B cell (primary cell): ENCODE data around the gene CLCA4. TPM values are rescaled to one million over a fixed set of nuclear protein-coding genes. Genes with fewer than 3 reads are reported as not detected.
"Not testable (repeated sequence)": the region's sequence is repeated elsewhere in the genome, so short reads cannot be mapped to it uniquely, and the experiment has no call there.

ENCODE experiments used
- ATAC-seq: fragments of 200-7000 bp; cut with Tn5 transposase; one replicate; pipeline ENCODE4 v1.10.0; 2021; ENCODE audit warnings: low read depth, mild to moderate bottlenecking, moderate number of reproducible peaks, moderate library complexity
- CTCF ChIA-PET: fragments of 350-600 bp; sonication (Branson Sonifier 250); formaldehyde crosslinking; loops from one replicate; lab custom pipeline; 2021; ENCODE audit warnings: antibody characterized with exemption, inconsistent platforms; lab: Charles Lee
- POLR2A ChIA-PET: fragments of 350-600 bp; sonication (Branson Sonifier 250); formaldehyde crosslinking; loops from one replicate; lab custom pipeline; 2021; ENCODE audit warnings: antibody characterized with exemption; lab: Charles Lee
- DNase-seq: peaks from one replicate; pipeline ENCODE4 v3.0.0; 2013
- H2AFZ ChIP-seq: 2 replicates; pipeline ENCODE4 v1.6.1; 2012; ENCODE audit warnings: mild to moderate bottlenecking, low read depth, low read length; ENCODE audit not compliant: insufficient read depth, poor library complexity, severe bottlenecking
- H3K27ac ChIP-seq, 2 donors: 1 replicate in 1 of 2; 2 replicates in 1 of 2; pipeline ENCODE4 v1.5.1; 2012 to 2013; ENCODE audit warnings: low read length in 2 of 2, mild to moderate bottlenecking in 2 of 2, moderate library complexity in 1 of 2
- H3K27me3 ChIP-seq, 4 experiments: fragments of 200-600 bp in 1 of 4; sonication (generic) in 1 of 4; replicated peaks in 1 of 4; 1 replicate in 2 of 4; 2 replicates in 2 of 4; pipeline versions ENCODE4 v1.6.1 to v1.7.0; 2013 to 2016; ENCODE audit warnings: low read length in 3 of 4, mild to moderate bottlenecking in 2 of 4, mixed read lengths in 1 of 4, moderate library complexity in 1 of 4; ENCODE audit not compliant: insufficient read depth in 4 of 4, control insufficient read depth in 3 of 4; ENCODE audit errors: control extremely low read depth in 1 of 4
- H3K36me3 ChIP-seq, 2 experiments: replicated peaks in 1 of 2; 1 replicate in 1 of 2; 2 replicates in 1 of 2; pipeline versions ENCODE4 v1.6.1 to v1.7.1; 2013; ENCODE audit warnings: low read length in 1 of 2; ENCODE audit not compliant: insufficient read depth in 2 of 2, control insufficient read depth in 1 of 2; ENCODE audit errors: control extremely low read depth in 1 of 2, extremely low read depth in 1 of 2
- H3K4me1 ChIP-seq, 2 donors: fragments of 200-600 bp in 1 of 2; sonication (generic) in 1 of 2; 1 replicate in 1 of 2; 2 replicates in 1 of 2; pipeline versions ENCODE4 v1.5.1 to v1.6.1; 2013 to 2017; ENCODE audit warnings: low read length in 2 of 2; ENCODE audit not compliant: control insufficient read depth in 2 of 2, insufficient read depth in 2 of 2
- H3K4me2 ChIP-seq: replicated peaks from 2 replicates; pipeline ENCODE3; 2012; ENCODE audit warnings: mild to moderate bottlenecking, low read depth, low read length; ENCODE audit not compliant: poor library complexity, severe bottlenecking
- H3K4me3 ChIP-seq, 5 experiments: fragments of 200-600 bp in 1 of 5; sonication (generic) in 1 of 5; 1 replicate in 3 of 5; 2 replicates in 2 of 5; pipeline versions ENCODE4 v1.5.1 to v1.7.0; 2011 to 2016; ENCODE audit warnings: low read length in 4 of 5, mild to moderate bottlenecking in 4 of 5, low read depth in 2 of 5, control low read depth in 1 of 5, moderate library complexity in 1 of 5; ENCODE audit not compliant: insufficient read depth in 1 of 5; ENCODE audit errors: control extremely low read depth in 1 of 5, extremely low read depth in 1 of 5
- H3K79me2 ChIP-seq: fragments of 200-600 bp; sonication (generic); one replicate; pipeline ENCODE4 v1.6.0; 2016; ENCODE audit warnings: low read length; ENCODE audit not compliant: control insufficient read depth, insufficient read depth
- H3K9ac ChIP-seq: fragments of 200-600 bp; sonication (generic); 2 replicates; pipeline ENCODE4 v1.6.1; 2017; ENCODE audit warnings: mild to moderate bottlenecking, low read length, moderate library complexity
- H3K9me3 ChIP-seq, 3 donors: one replicate each; pipeline versions ENCODE4 v1.6.1 to v1.7.1; 2013; ENCODE audit warnings: low read length in 2 of 3; ENCODE audit not compliant: control insufficient read depth in 2 of 3, insufficient read depth in 1 of 3; ENCODE audit errors: control extremely low read depth in 1 of 3
- H4K20me1 ChIP-seq: 2 replicates; pipeline ENCODE4 v1.6.0; 2012; ENCODE audit warnings: mild to moderate bottlenecking, low read length; ENCODE audit not compliant: insufficient read depth, control insufficient read depth, poor library complexity, severe bottlenecking
- H3K27ac Mint-ChIP-seq: one replicate; pipeline ENCODE4 v1.8.0; 2021; ENCODE audit warnings: mixed read lengths
- H3K27me3 Mint-ChIP-seq: one replicate; pipeline ENCODE4 v1.8.0; 2021; ENCODE audit warnings: mixed read lengths
- H3K4me1 Mint-ChIP-seq: one replicate; pipeline ENCODE4 v1.8.0; 2021; ENCODE audit warnings: mixed read lengths
- H3K4me3 Mint-ChIP-seq: one replicate; pipeline ENCODE4 v1.8.0; 2021; ENCODE audit warnings: mixed read lengths
- H3K9me3 Mint-ChIP-seq: one replicate; pipeline ENCODE4 v1.8.0; 2022; ENCODE audit warnings: mixed read lengths; ENCODE audit not compliant: insufficient read depth
- CTCF ChIP-seq: fragments of 200-600 bp; IDR thresholded peaks from one replicate; pipeline ENCODE4 v1.8.0; 2022; ENCODE audit warnings: antibody characterized with exemption, mild to moderate bottlenecking
- EZH2 ChIP-seq: IDR thresholded peaks from 2 replicates; pipeline ENCODE4 v1.6.1; 2012; ENCODE audit warnings: borderline replicate concordance, low read depth, mild to moderate bottlenecking, moderate library complexity, low read length; ENCODE audit not compliant: insufficient read depth, poor library complexity, severe bottlenecking
- WGBS: methylation state at CpG from one replicate; pipeline ENCODE4 v1.1.5; 2013; ENCODE audit warnings: missing lambda C conversion rate; ENCODE audit not compliant: insufficient coverage; 5-methylcytosine and 5-hydroxymethylcytosine counted together
- intact Hi-C: fragments of 100-400 bp; cut with micrococcal nuclease; formaldehyde crosslinking; loops from one replicate; pipeline ENCODE4 v1.10.0; 2022
- polyA plus RNA-seq: library from polyadenylated mRNA; depleted of rRNA; stranded (reverse); fragments of >200 nt; gene quantifications from 2 replicates; pipeline ENCODE4 v1.2.3, GENCODE V29; 2012
- total RNA-seq, 2 donors: library from RNA; stranded (reverse); fragments of 120-200 nt in 1 of 2; gene quantifications; 1 replicate in 1 of 2; 2 replicates in 1 of 2; pipeline versions ENCODE4 v1.2.3 to v1.2.4, GENCODE V29; 2013 to 2022

CLCA4 gene
- total and polyA plus RNA-seq, 2 donors (not counting 1 experiment from before 2014, with no cell fraction given) = not detected

- ChIA-PET POLR2A (no interaction called here), CTCF (interaction anchor here (1.2 to 1.6 kb wide), 2 partner anchors 13 to 53 kb away, joined by 3 read pairs; no protein-coding TSS in a partner anchor)
- Histone ChIP-seq H3K4me1 (no peaks in the 10 kb centered on the region), H3K79me2 (no peaks in the 10 kb centered on the region), H2AFZ (no peak overlapping the region), H3K4me3 (no peak overlapping the region), H3K9me3 (peaks cover 1 to 15% (median 9%) of the 10 kb centered on the region in 3 donors), H3K9ac (no peak overlapping the region), H3K27ac (no peak overlapping the region), H4K20me1 (no peaks in the 10 kb centered on the region), H3K27me3 (peaks cover 0 to 2% (median 0%) of the 10 kb centered on the region in 4 experiments), H3K4me2 (no peak overlapping the region), H3K36me3 (no peaks in the 10 kb centered on the region)
- DNase-seq = no peak
- H3K4me3 Mint-ChIP-seq = no peak overlapping the region
- 80% methylated on average over 1 of the region's 2 CpGs for WGBS
- H3K27me3 Mint-ChIP-seq = peaks cover 4% of the 10 kb centered on the region
- no peak overlapping the region for H3K27ac Mint-ChIP-seq
- no peak for TF ChIP-seq EZH2
- no peak for TF ChIP-seq CTCF
- ATAC-seq = no peak
- peaks cover 9% of the 10 kb centered on the region for H3K9me3 Mint-ChIP-seq
- H3K4me1 Mint-ChIP-seq = no peaks in the 10 kb centered on the region
- intact Hi-C loops = no loop called here
Observed at GRCh38 chr1:86596224-86596623, 49.3 kb downstream of the CLCA4 start.

- DNase-seq (no peak), ATAC-seq (no peak)
- H3K4me3 Mint-ChIP-seq = no peak overlapping the region
- peaks cover 1% of the 10 kb centered on the region for H3K27me3 Mint-ChIP-seq
- H4K20me1 ChIP-seq = no peaks in the 10 kb centered on the region
- ChIA-PET CTCF (interaction anchor here (1.2 to 1.6 kb wide), 2 partner anchors 12 to 52 kb away, joined by 3 read pairs; no protein-coding TSS in a partner anchor), POLR2A (no interaction called here)
- no peak overlapping the region for H3K27ac Mint-ChIP-seq
- 90% methylated on average over 1 of the region's 3 CpGs for WGBS
- no peak overlapping the region for H3K4me2 ChIP-seq
- intact Hi-C loops = no loop called here
- H3K9ac ChIP-seq = no peak overlapping the region
- H3K27ac ChIP-seq = no peak overlapping the region
- no peaks in the 10 kb centered on the region for H3K36me3 ChIP-seq
- peaks cover 9% of the 10 kb centered on the region for H3K9me3 Mint-ChIP-seq
- H3K9me3 ChIP-seq = peaks cover 1 to 15% (median 9%) of the 10 kb centered on the region in 3 donors
- H3K4me3 ChIP-seq = no peak overlapping the region
- no peak for TF ChIP-seq EZH2
- H3K79me2 ChIP-seq = no peaks in the 10 kb centered on the region
- no peaks in the 10 kb centered on the region for H3K4me1 Mint-ChIP-seq
- H2AFZ ChIP-seq = no peak overlapping the region
- no peaks in the 10 kb centered on the region for H3K27me3 ChIP-seq
- no peaks in the 10 kb centered on the region for H3K4me1 ChIP-seq
Observed at GRCh38 chr1:86596741-86597290, 49.9 kb downstream of the CLCA4 start.

- H2AFZ ChIP-seq, H3K27ac ChIP-seq, H3K9me3 Mint-ChIP-seq, CTCF ChIA-PET, intact Hi-C loops, H3K9me3 ChIP-seq, H3K4me3 Mint-ChIP-seq, H3K4me1 Mint-ChIP-seq, ATAC-seq, H3K4me1 ChIP-seq, H3K27me3 Mint-ChIP-seq, H3K36me3 ChIP-seq, H3K4me3 ChIP-seq, H3K27ac Mint-ChIP-seq, H3K27me3 ChIP-seq, POLR2A ChIA-PET, H3K79me2 ChIP-seq, H3K4me2 ChIP-seq, DNase-seq, H3K9ac ChIP-seq, H4K20me1 ChIP-seq: not testable (repeated sequence)
- WGBS = no CpG with 5 or more reads among the region's 2 CpGs
Observed at GRCh38 chr1:86606080-86606479, 59.2 kb downstream of the CLCA4 start.
